Mucosa of descending colon (tissue), 3 donors: Measurements from ENCODE around the gene MPRIP. TPM values are rescaled to one million over a fixed set of nuclear protein-coding genes. Genes with fewer than 3 reads are reported as not detected.
"Not testable (repeated sequence)": the region's sequence is repeated elsewhere in the genome, so short reads cannot be mapped to it uniquely, and the experiment has no call there.

Experiments used
- ATAC-seq: fragments of 200-7000 bp; cut with Tn5 transposase; one replicate; pipeline ENCODE4 v1.9.1; 2020; ENCODE audit warnings: mild to moderate bottlenecking, moderate library complexity
- DNase-seq, 3 donors: peaks; one replicate each; pipeline ENCODE4 v3.0.0-alpha.2; 2020
- H3K36me3 ChIP-seq: fragments of 200-600 bp; one replicate; pipeline ENCODE4 v1.8.0; 2021; ENCODE audit warnings: low read depth, mild to moderate bottlenecking
- H3K4me1 ChIP-seq: fragments of 200-600 bp; one replicate; pipeline ENCODE4 v1.8.0; 2021; ENCODE audit warnings: low read depth, mild to moderate bottlenecking
- H3K4me3 ChIP-seq: fragments of 200-600 bp; one replicate; pipeline ENCODE4 v1.8.0; 2021; ENCODE audit warnings: mild to moderate bottlenecking
- H3K9me3 ChIP-seq: fragments of 200-600 bp; one replicate; pipeline ENCODE4 v1.8.0; 2021; ENCODE audit warnings: mild to moderate bottlenecking
- CTCF ChIP-seq: fragments of 200-600 bp; IDR thresholded peaks from one replicate; pipeline ENCODE4 v1.8.0; 2022; ENCODE audit warnings: antibody characterized with exemption, mild to moderate bottlenecking
- intact Hi-C, 2 donors: fragments of 100-400 bp; cut with DNase I in 1 of 2; cut with micrococcal nuclease in 1 of 2; formaldehyde crosslinking; loops; one replicate each; pipeline versions ENCODE4 v1.11.0 to v1.11.1; 2022; cut with DNase I, micrococcal nuclease
- total RNA-seq, 3 donors: library from RNA; stranded (reverse); fragmentation: NEBNext Ultra II Directional in 2 of 3; extraction: Animal tissue kit (Norgen Biotek cat#: 25700) in 2 of 3; gene quantifications; one replicate each; pipeline versions ENCODE4 v1.2.1 to v1.2.4, GENCODE V29; 2021 to 2023
- donor health status: DM: no; HTN: no; CAD: no; lungs with moderate emphysema.
- donor health status: DM: no; HTN: no; CAD: no.
- donor health status: DM: no; HTN: yes; CAD: no.

Gene MPRIP
- total RNA-seq, 3 donors from 2014 or later = 150 to 249 (median 231) TPM

- no peaks in the 10 kb centered on the region for H3K9me3 ChIP-seq
- peaks cover 3% of the 10 kb centered on the region for H3K4me1 ChIP-seq
- intact Hi-C loops = no loop called here
- no peak for DNase-seq
- peaks cover 5% of the 10 kb centered on the region for H3K36me3 ChIP-seq
- H3K4me3 ChIP-seq = no peak overlapping the region
- TF ChIP-seq CTCF = no peak
- no peak for ATAC-seq
These were observed 138.7 kb downstream of the MPRIP start for GRCh38 chr17:17180741-17181525.

GRCh38 chr17:17181666-17182597, 139.7 kb downstream of the MPRIP start:
- H3K9me3 ChIP-seq = no peaks in the 10 kb centered on the region
- no peak overlapping the region for H3K4me3 ChIP-seq
- no peaks in the 10 kb centered on the region for H3K36me3 ChIP-seq
- DNase-seq (no peak), ATAC-seq (peak; percentile 49)
- intact Hi-C loops = no loop called here
- H3K4me1 ChIP-seq = peaks cover 3% of the 10 kb centered on the region
- TF ChIP-seq CTCF = no peak

- DNase-seq (no peak), ATAC-seq (peak; percentile 4)
- H3K4me3 ChIP-seq = no peak overlapping the region
- peaks cover 3% of the 10 kb centered on the region for H3K4me1 ChIP-seq
- no peak for TF ChIP-seq CTCF
- no peaks in the 10 kb centered on the region for H3K36me3 ChIP-seq
- intact Hi-C loops = no loop called here
- no peaks in the 10 kb centered on the region for H3K9me3 ChIP-seq
These were observed 140.4 kb downstream of the MPRIP start for GRCh38 chr17:17182598-17183136.

GRCh38 chr17:17183744-17184143, 141.5 kb downstream of the MPRIP start:
- ATAC-seq (no peak), DNase-seq (no peak)
- peaks cover 3% of the 10 kb centered on the region for H3K4me1 ChIP-seq
- no peaks in the 10 kb centered on the region for H3K36me3 ChIP-seq
- intact Hi-C loops = no loop called here
- no peak overlapping the region for H3K4me3 ChIP-seq
- no peak for TF ChIP-seq CTCF
- no peaks in the 10 kb centered on the region for H3K9me3 ChIP-seq

GRCh38 chr17:17184985-17185757, 142.9 kb downstream of the MPRIP start:
- H3K4me1 ChIP-seq, H3K36me3 ChIP-seq, H3K4me3 ChIP-seq, DNase-seq, intact Hi-C loops, H3K9me3 ChIP-seq: not testable (repeated sequence)
- peak; percentile 16 for ATAC-seq
